H9 (cell line): ENCODE results near the gene NPBWR2. TPM values are rescaled to one million over a fixed set of nuclear protein-coding genes. Genes with fewer than 3 reads are reported as not detected.

Experiments
- DNase-seq: peaks from one replicate; pipeline ENCODE4 v3.0.0-alpha.2; 2017
- H2AFZ ChIP-seq: one replicate; pipeline ENCODE4 v1.6.1; 2013; ENCODE audit warnings: mild to moderate bottlenecking, low read length, control low read depth, moderate library complexity
- H2AK5ac ChIP-seq: 2 replicates; pipeline ENCODE4 v1.6.1; 2013; ENCODE audit warnings: low read length, control low read depth, mixed read lengths; ENCODE audit not compliant: insufficient read length
- H2BK120ac ChIP-seq: one replicate; pipeline ENCODE4 v1.6.1; 2013; ENCODE audit warnings: low read depth, mild to moderate bottlenecking, low read length, control low read depth, inconsistent platforms; ENCODE audit not compliant: poor library complexity, severe bottlenecking
- H2BK12ac ChIP-seq: 2 replicates; pipeline ENCODE4 v1.6.1; 2013; ENCODE audit warnings: low read length, control low read depth, mixed read lengths, low read depth; ENCODE audit not compliant: insufficient read length
- H2BK15ac ChIP-seq: 2 replicates; pipeline ENCODE4 v1.6.1; 2013; ENCODE audit warnings: low read depth, low read length, control low read depth
- H2BK20ac ChIP-seq: one replicate; pipeline ENCODE4 v1.6.1; 2013; ENCODE audit warnings: low read depth, mild to moderate bottlenecking, low read length, control low read depth, inconsistent platforms; ENCODE audit not compliant: poor library complexity, severe bottlenecking
- H2BK5ac ChIP-seq: 2 replicates; pipeline ENCODE4 v1.6.1; 2013; ENCODE audit warnings: low read length, control low read depth, mixed read lengths; ENCODE audit not compliant: insufficient read length
- H3K14ac ChIP-seq: 2 replicates; pipeline ENCODE4 v1.6.1; 2013; ENCODE audit warnings: low read length, control low read depth; ENCODE audit not compliant: insufficient read depth
- H3K18ac ChIP-seq: 2 replicates; pipeline ENCODE4 v1.6.1; 2013; ENCODE audit warnings: low read depth, mild to moderate bottlenecking, mixed read lengths, low read length, control low read depth; ENCODE audit not compliant: insufficient read length
- H3K23ac ChIP-seq: 2 replicates; pipeline ENCODE4 v1.6.1; 2013; ENCODE audit warnings: low read length, control low read depth, mixed read lengths, low read depth; ENCODE audit not compliant: insufficient read length
- H3K23me2 ChIP-seq: 2 replicates; pipeline ENCODE4 v1.6.1; 2013; ENCODE audit warnings: low read depth, mild to moderate bottlenecking, mixed read lengths, low read length, control low read depth; ENCODE audit not compliant: insufficient read length, poor library complexity, severe bottlenecking
- H3K27ac ChIP-seq: 2 replicates; pipeline ENCODE4 v1.5.1; 2013; ENCODE audit warnings: low read length, control low read depth, mixed read lengths, low read depth; ENCODE audit not compliant: insufficient read length
- H3K27me3 ChIP-seq: 2 replicates; pipeline ENCODE4 v1.6.1; 2013; ENCODE audit warnings: low read length, control low read depth, inconsistent platforms; ENCODE audit not compliant: insufficient read depth
- H3K4ac ChIP-seq: 2 replicates; pipeline ENCODE4 v1.6.1; 2013; ENCODE audit warnings: low read depth, mild to moderate bottlenecking, control low read depth, inconsistent platforms, low read length, moderate library complexity
- H3K4me1 ChIP-seq: 2 replicates; pipeline ENCODE4 v1.6.1; 2013; ENCODE audit warnings: low read length, control low read depth, inconsistent platforms; ENCODE audit not compliant: insufficient read depth
- H3K4me2 ChIP-seq: 2 replicates; pipeline ENCODE4 v1.6.1; 2013; ENCODE audit warnings: low read length, control low read depth, mixed read lengths; ENCODE audit not compliant: insufficient read length, insufficient read depth
- H3K56ac ChIP-seq: 2 replicates; pipeline ENCODE4 v1.6.1; 2013; ENCODE audit warnings: low read depth, mild to moderate bottlenecking, mixed read lengths, low read length, control low read depth; ENCODE audit not compliant: insufficient read length
- H3K79me1 ChIP-seq: 2 replicates; pipeline ENCODE4 v1.6.1; 2013; ENCODE audit warnings: low read depth, mild to moderate bottlenecking, moderate library complexity, low read length, control low read depth, inconsistent platforms; ENCODE audit not compliant: insufficient read depth, poor library complexity, severe bottlenecking
- H3K79me2 ChIP-seq: 2 replicates; pipeline ENCODE4 v1.6.1; 2013; ENCODE audit warnings: low read length, control low read depth, inconsistent platforms; ENCODE audit not compliant: insufficient read depth
- H3K9ac ChIP-seq: 2 replicates; pipeline ENCODE4 v1.6.1; 2013; ENCODE audit warnings: low read length, control low read depth, mixed read lengths; ENCODE audit not compliant: insufficient read length; ENCODE audit errors: extremely low read depth
- H3K9me3 ChIP-seq: one replicate; pipeline ENCODE4 v1.6.1; 2013; ENCODE audit warnings: low read depth, low read length, inconsistent platforms; ENCODE audit not compliant: control insufficient read depth
- H3T11ph ChIP-seq: one replicate; pipeline ENCODE4 v1.6.1; 2013; ENCODE audit warnings: mild to moderate bottlenecking, low read length, control low read depth, inconsistent platforms
- H4K20me1 ChIP-seq: one replicate; pipeline ENCODE4 v1.6.1; 2013; ENCODE audit not compliant: control insufficient read depth, insufficient read length, insufficient read depth
- H4K5ac ChIP-seq: 2 replicates; pipeline ENCODE4 v1.6.1; 2013; ENCODE audit warnings: low read depth, mild to moderate bottlenecking, mixed read lengths, low read length, control low read depth; ENCODE audit not compliant: insufficient read length
- H4K8ac ChIP-seq: replicated peaks from 2 replicates; pipeline ENCODE4 v1.6.1; 2013; ENCODE audit warnings: low read length, control low read depth, mixed read lengths, low read depth; ENCODE audit not compliant: insufficient read length
- H4K91ac ChIP-seq: 2 replicates; pipeline ENCODE4 v1.6.1; 2013; ENCODE audit warnings: low read depth, mild to moderate bottlenecking, moderate library complexity, mixed read lengths, low read length, control low read depth; ENCODE audit not compliant: insufficient read length
- H3K27ac Mint-ChIP-seq, 3 experiments: 2 replicates in 2 of 3; 3 replicates in 1 of 3; pipeline ENCODE4 v1.8.0; 2020 to 2021; ENCODE audit warnings: mixed read lengths in 3 of 3, mild to moderate bottlenecking in 1 of 3, moderate library complexity in 1 of 3
- H3K27me3 Mint-ChIP-seq: 2 replicates; pipeline ENCODE4 v1.8.0; 2021; ENCODE audit warnings: low read depth, mild to moderate bottlenecking, moderate library complexity, mixed read lengths
- H3K36me3 Mint-ChIP-seq, 3 experiments: 2 replicates in 2 of 3; 3 replicates in 1 of 3; pipeline ENCODE4 v1.8.0; 2020 to 2021; ENCODE audit warnings: low read depth in 3 of 3, mixed read lengths in 3 of 3; ENCODE audit not compliant: insufficient read depth in 1 of 3
- H3K4me1 Mint-ChIP-seq, 2 experiments: 2 replicates each; pipeline ENCODE4 v1.8.0; 2020; ENCODE audit warnings: mixed read lengths in 2 of 2
- H3K4me3 Mint-ChIP-seq, 2 experiments: 2 replicates in 1 of 2; 3 replicates in 1 of 2; pipeline ENCODE4 v1.8.0; 2020 to 2021; ENCODE audit warnings: mild to moderate bottlenecking in 2 of 2, mixed read lengths in 2 of 2, moderate library complexity in 1 of 2
- H3K9me3 Mint-ChIP-seq, 2 experiments: 2 replicates in 1 of 2; 3 replicates in 1 of 2; pipeline ENCODE4 v1.8.0; 2020; ENCODE audit warnings: mild to moderate bottlenecking in 2 of 2, mixed read lengths in 2 of 2, moderate library complexity in 1 of 2
- WGBS: extraction: QIAGEN DNeasy Blood & Tissue Kit; methylation state at CpG from one replicate; pipeline ENCODE4 v1.1.7; 2013; ENCODE audit warnings: missing lambda C conversion rate, low lambda C conversion rate, mixed read lengths; ENCODE audit not compliant: insufficient read length; ENCODE audit errors: extremely low coverage; 5-methylcytosine and 5-hydroxymethylcytosine counted together
- total RNA-seq: library from RNA; stranded (reverse); gene quantifications from 2 replicates; pipeline ENCODE4 v1.2.1, GENCODE V29; 2021
- TF ChIP-seq, protein P1 (sequence below): fragments of 200-600 bp; sonication (generic); conservative IDR thresholded peaks from 3 replicates; pipeline ENCODE4 v1.8.0; 2021; ENCODE audit warnings: antibody characterized with exemption, mild to moderate bottlenecking

Gene NPBWR2
- total RNA-seq, 1 experiment from 2014 or later = not detected

DNA sequence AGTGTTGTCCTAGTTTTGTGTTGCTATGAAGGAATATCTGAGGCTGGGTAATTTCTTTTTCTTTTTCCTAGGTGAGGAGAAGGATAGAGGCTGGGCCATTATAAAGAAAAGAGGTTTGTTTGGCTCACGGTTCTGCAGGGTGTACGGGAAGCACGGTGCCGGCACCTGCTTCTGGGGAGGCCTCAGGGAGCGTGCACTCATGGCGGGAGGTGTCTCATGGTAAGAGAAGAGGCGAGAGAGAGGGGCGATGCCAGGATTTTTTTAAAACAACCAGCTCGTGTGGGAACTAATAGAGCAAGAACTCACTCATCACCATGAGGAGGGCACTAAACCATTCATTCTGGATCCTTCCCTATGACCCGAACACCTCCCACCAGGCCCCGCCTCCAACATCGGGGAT lies 14.2 kb upstream of the NPBWR2 start:
- Histone ChIP-seq H4K5ac (no peak overlapping the region), H4K8ac (no peak overlapping the region), H3K79me2 (no peaks in the 10 kb centered on the region), H2BK12ac (no peak overlapping the region), H3K23me2 (no peaks in the 10 kb centered on the region), H2BK20ac (no peak overlapping the region), H2BK5ac (no peak overlapping the region), H2BK15ac (no peak overlapping the region), H2AK5ac (no peak overlapping the region), H3K4me1 (no peaks in the 10 kb centered on the region), H3K27ac (no peak overlapping the region), H3T11ph (no peak overlapping the region), H3K27me3 (no peaks in the 10 kb centered on the region; the same call in 1 of the 2 replicates), H2AFZ (no peak overlapping the region), H4K91ac (no peak overlapping the region), H2BK120ac (no peak overlapping the region), H3K14ac (no peak overlapping the region), H3K9me3 (no peaks in the 10 kb centered on the region), H3K79me1 (no peaks in the 10 kb centered on the region), H3K4me2 (no peak overlapping the region), H3K4ac (no peak overlapping the region), H3K9ac (no peak overlapping the region), H3K56ac (no peak overlapping the region), H4K20me1 (no peaks in the 10 kb centered on the region), H3K23ac (no peak overlapping the region), H3K18ac (no peak overlapping the region)
- DNase-seq = no peak
- H3K4me1 Mint-ChIP-seq = peaks cover 4 to 5% of the 10 kb centered on the region in 2 experiments; a peak in 3 of 4 replicates
- no CpG with 5 or more reads among the region's 12 CpGs for WGBS
- TF ChIP-seq, protein P1, sequence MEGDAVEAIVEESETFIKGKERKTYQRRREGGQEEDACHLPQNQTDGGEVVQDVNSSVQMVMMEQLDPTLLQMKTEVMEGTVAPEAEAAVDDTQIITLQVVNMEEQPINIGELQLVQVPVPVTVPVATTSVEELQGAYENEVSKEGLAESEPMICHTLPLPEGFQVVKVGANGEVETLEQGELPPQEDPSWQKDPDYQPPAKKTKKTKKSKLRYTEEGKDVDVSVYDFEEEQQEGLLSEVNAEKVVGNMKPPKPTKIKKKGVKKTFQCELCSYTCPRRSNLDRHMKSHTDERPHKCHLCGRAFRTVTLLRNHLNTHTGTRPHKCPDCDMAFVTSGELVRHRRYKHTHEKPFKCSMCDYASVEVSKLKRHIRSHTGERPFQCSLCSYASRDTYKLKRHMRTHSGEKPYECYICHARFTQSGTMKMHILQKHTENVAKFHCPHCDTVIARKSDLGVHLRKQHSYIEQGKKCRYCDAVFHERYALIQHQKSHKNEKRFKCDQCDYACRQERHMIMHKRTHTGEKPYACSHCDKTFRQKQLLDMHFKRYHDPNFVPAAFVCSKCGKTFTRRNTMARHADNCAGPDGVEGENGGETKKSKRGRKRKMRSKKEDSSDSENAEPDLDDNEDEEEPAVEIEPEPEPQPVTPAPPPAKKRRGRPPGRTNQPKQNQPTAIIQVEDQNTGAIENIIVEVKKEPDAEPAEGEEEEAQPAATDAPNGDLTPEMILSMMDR = no peak
- H3K4me3 Mint-ChIP-seq = no peak overlapping the region
- H3K36me3 Mint-ChIP-seq = peaks cover 0 to 1% (median 0%) of the 10 kb centered on the region in 3 experiments; a peak in 1 of 7 replicates
- peaks cover 3 to 4% of the 10 kb centered on the region in 2 experiments; a peak in 4 of 5 replicates for H3K9me3 Mint-ChIP-seq
- H3K27ac Mint-ChIP-seq = no peak overlapping the region; a peak in 1 of 7 replicates
- peaks cover 38% of the 10 kb centered on the region for H3K27me3 Mint-ChIP-seq
